Stimulated activated naive CD8-positive, alpha-beta T cell treated with anti-CD3 and anti-CD28 coated beads, Interleukin-15, amount 100 ng/mL, for 72 hours (primary cell): Measurements from ENCODE around the gene TBX3.
A peak's percentile ranks its signal among the peaks of the same experiment; 100 is the strongest.

ENCODE experiments used
- ATAC-seq: fragments of 150-1000 bp; cut with Tn5 transposase; 2 replicates; pipeline ENCODE4 v1.10.0; 2021; ENCODE audit warnings: mild to moderate bottlenecking, moderate library complexity
- DNase-seq, 2 donors: peaks; one replicate each; pipeline ENCODE4 v3.0.0; 2021 to 2022
- H3K27ac Mint-ChIP-seq, 2 donors: one replicate each; pipeline ENCODE4 v1.8.0; 2022; ENCODE audit warnings: mild to moderate bottlenecking in 2 of 2, mixed read lengths in 2 of 2, moderate library complexity in 2 of 2
- H3K27me3 Mint-ChIP-seq: one replicate; pipeline ENCODE4 v1.8.0; 2022; ENCODE audit warnings: mixed read lengths
- H3K4me1 Mint-ChIP-seq: one replicate; pipeline ENCODE4 v1.8.0; 2022; ENCODE audit warnings: mild to moderate bottlenecking, mixed read lengths
- H3K4me3 Mint-ChIP-seq, 2 donors: one replicate each; pipeline ENCODE4 v1.8.0; 2022; ENCODE audit warnings: mild to moderate bottlenecking in 2 of 2, mixed read lengths in 2 of 2, moderate library complexity in 1 of 2
- H3K9me3 Mint-ChIP-seq, 2 donors: one replicate each; pipeline ENCODE4 v1.8.0; 2022; ENCODE audit warnings: mixed read lengths in 2 of 2

The TBX3 gene

GRCh38 chr12:114700392-114701103 is 16.6 kb upstream of the TBX3 start:
- DNase-seq, result no peak
- ATAC-seq, result no peak
- Mint-ChIP-seq H3K4me1 (no peaks in the 10 kb centered on the region), H3K9me3 (no peaks in the 10 kb centered on the region), H3K4me3 (no peak overlapping the region), H3K27ac (no peak overlapping the region), H3K27me3 (peaks cover 90% of the 10 kb centered on the region)

DNA sequence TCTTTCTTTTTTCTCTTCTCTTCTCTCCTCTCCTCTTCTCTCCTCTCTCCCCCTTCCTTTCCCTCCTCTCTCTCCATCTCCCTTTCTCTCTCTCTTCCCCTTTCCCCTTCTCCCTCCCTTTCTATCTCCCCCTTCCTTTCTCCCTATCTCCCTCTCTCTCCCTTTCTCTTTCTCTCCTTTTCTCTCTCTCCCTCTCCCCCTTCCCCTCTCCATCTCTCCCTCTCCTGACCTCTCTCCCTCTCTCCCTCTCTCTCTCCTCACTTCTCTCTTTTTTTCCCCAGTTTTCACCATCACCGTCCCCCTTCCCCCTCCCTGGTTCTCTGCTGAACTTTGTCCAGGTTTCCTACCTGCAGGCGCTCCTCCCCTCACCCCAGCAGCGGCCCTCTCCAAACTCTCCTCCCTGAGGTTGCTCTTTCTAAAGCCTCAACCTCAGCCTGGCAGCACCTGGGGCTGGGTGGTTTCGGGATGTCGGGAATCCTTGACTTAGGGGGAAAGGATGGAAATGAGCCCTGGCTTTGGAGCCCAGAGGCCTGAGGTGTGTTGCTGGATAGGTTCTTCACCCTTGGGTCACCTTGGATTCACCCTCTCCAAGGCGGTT is 14.7 kb upstream of the TBX3 start:
- Mint-ChIP-seq H3K27ac (no peak overlapping the region), H3K4me1 (no peaks in the 10 kb centered on the region), H3K27me3 (peaks cover 100% of the 10 kb centered on the region), H3K4me3 (no peak overlapping the region), H3K9me3 (no peaks in the 10 kb centered on the region)
- ATAC-seq, result no peak
- no peak for DNase-seq

GRCh38 chr12:114697741-114698565 is 14.0 kb upstream of the TBX3 start:
- peaks cover 100% of the 10 kb centered on the region for H3K27me3 Mint-ChIP-seq
- H3K9me3 Mint-ChIP-seq, result no peaks in the 10 kb centered on the region
- no peak for ATAC-seq
- H3K27ac Mint-ChIP-seq, result no peak overlapping the region
- H3K4me3 Mint-ChIP-seq, result no peak overlapping the region
- no peak for DNase-seq
- H3K4me1 Mint-ChIP-seq, result no peaks in the 10 kb centered on the region

GRCh38 chr12:114697243-114697716 is 13.3 kb upstream of the TBX3 start:
- Mint-ChIP-seq H3K27ac (no peak overlapping the region), H3K4me3 (no peak overlapping the region), H3K4me1 (no peaks in the 10 kb centered on the region), H3K9me3 (no peaks in the 10 kb centered on the region), H3K27me3 (peaks cover 100% of the 10 kb centered on the region)
- no peak for ATAC-seq
- no peak for DNase-seq

GRCh38 chr12:114696443-114697242 is 12.7 kb upstream of the TBX3 start:
- Mint-ChIP-seq H3K27ac (no peak overlapping the region), H3K27me3 (peaks cover 100% of the 10 kb centered on the region), H3K4me3 (no peak overlapping the region), H3K9me3 (no peaks in the 10 kb centered on the region), H3K4me1 (no peaks in the 10 kb centered on the region)
- no peak for DNase-seq
- ATAC-seq, result no peak

DNA sequence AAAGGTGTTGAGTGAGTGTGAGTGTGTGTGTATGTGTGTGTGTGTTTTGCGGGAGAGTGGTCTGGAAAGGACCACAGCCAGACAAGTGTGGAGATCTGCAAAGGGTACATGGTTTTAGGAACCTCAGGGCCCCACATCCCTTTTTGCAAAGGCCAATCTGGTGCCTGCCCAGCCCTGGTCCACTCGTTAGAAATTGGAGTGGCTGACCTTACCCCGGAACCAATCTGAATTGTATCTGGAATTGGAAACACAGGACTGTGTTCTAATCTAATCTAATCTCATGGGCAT is 11.3 kb upstream of the TBX3 start:
- no peak for DNase-seq
- H3K4me3 Mint-ChIP-seq, result no peak overlapping the region
- H3K27me3 Mint-ChIP-seq, result peaks cover 100% of the 10 kb centered on the region
- H3K9me3 Mint-ChIP-seq, result no peaks in the 10 kb centered on the region
- no peak overlapping the region for H3K27ac Mint-ChIP-seq
- H3K4me1 Mint-ChIP-seq, result no peaks in the 10 kb centered on the region
- ATAC-seq, result no peak

DNA sequence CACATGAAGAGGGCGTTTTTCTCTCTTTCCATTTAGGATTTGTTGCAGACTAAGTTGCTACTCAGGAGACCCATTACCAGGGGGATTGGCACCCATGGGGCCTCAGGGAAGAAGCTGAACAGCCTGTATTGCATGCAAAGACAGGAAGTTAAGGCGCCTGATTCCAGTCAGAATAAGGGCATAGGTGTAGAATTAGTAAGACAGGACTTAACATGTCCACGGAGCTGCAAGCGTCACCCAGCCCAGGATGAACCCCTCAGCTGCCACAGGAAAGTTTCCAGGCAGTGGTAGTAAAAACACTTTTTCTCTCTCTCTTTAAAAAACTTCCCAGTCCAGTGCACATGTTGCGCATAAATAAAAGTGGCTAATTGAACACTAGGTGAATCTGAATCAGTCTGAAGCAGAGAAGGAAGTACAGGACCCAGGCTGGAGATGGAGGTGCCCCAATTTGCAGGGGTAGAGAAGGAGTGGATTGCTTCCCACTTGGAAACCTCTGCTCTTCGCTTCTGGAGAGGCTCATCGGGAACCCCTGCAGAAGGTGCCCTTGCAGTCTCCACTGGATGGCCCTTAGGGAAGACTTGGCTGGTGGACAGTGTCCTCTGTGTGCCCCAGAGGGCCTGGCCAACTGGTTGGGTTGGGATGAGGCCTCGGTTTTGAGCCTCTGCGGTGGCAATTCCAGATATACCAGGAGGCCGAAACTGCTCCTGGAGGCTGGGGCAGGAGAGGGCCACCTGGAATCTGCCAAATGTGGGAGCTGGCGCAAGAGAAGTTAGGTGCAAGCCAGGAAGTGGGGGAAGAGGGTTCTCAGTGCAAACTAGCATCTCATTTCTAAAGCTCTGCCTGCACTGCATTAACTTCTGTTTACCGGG is 10.7 kb upstream of the TBX3 start:
- no peaks in the 10 kb centered on the region for H3K4me1 Mint-ChIP-seq
- peaks cover 100% of the 10 kb centered on the region for H3K27me3 Mint-ChIP-seq
- no peak overlapping the region for H3K27ac Mint-ChIP-seq
- ATAC-seq (no peak), DNase-seq (no peak)
- no peaks in the 10 kb centered on the region for H3K9me3 Mint-ChIP-seq
- H3K4me3 Mint-ChIP-seq, result no peak overlapping the region

GRCh38 chr12:114693532-114693931 is 9.6 kb upstream of the TBX3 start:
- Mint-ChIP-seq H3K4me1 (no peaks in the 10 kb centered on the region), H3K27ac (no peak overlapping the region), H3K27me3 (peaks cover 100% of the 10 kb centered on the region), H3K4me3 (no peak overlapping the region), H3K9me3 (no peaks in the 10 kb centered on the region)
- no peak for ATAC-seq
- DNase-seq, result no peak

DNA sequence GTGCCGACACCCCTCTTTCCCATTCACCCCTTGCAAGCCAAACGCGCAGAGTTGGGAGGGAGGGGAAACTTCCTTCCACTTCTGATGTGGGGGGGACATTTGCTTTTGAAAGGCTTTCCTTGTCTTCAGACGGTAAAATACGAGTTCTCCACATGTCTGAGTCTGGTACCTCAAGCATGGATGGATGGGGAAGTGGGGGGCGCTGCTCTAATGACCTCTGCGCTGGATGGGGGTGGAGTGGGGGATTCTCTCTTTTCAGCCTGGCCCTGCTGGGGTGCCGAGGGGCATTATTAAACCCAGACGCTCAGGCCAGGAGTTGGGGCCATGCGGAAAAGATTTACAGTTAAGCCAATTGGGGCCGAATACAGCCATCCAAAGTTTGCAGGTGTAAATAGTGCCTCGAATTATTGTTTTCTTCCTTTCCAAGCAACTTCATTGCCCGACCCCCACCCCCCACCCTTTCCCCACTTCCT is 9.1 kb upstream of the TBX3 start:
- Mint-ChIP-seq H3K27ac (peak overlapping the region in 1 of 2 donors; percentile 42), H3K4me1 (no peaks in the 10 kb centered on the region), H3K4me3 (no peak overlapping the region), H3K9me3 (no peaks in the 10 kb centered on the region), H3K27me3 (peaks cover 100% of the 10 kb centered on the region)
- no peak for DNase-seq
- ATAC-seq, result no peak

GRCh38 chr12:114692186-114693058 is 8.4 kb upstream of the TBX3 start:
- no peak for DNase-seq
- Mint-ChIP-seq H3K4me1 (no peaks in the 10 kb centered on the region), H3K4me3 (no peak overlapping the region), H3K27me3 (peaks cover 100% of the 10 kb centered on the region), H3K27ac (no peak overlapping the region), H3K9me3 (no peaks in the 10 kb centered on the region)
- ATAC-seq, result no peak

- peaks cover 100% of the 10 kb centered on the region for H3K27me3 Mint-ChIP-seq
- H3K9me3 Mint-ChIP-seq, result peaks cover 0 to 3% of the 10 kb centered on the region in 2 donors
- peaks cover 5% of the 10 kb centered on the region for H3K4me1 Mint-ChIP-seq
- no peak overlapping the region for H3K27ac Mint-ChIP-seq
- no peak overlapping the region for H3K4me3 Mint-ChIP-seq
- no peak for DNase-seq
- ATAC-seq, result no peak
Measured at GRCh38 chr12:114691763-114692185, 7.8 kb upstream of the TBX3 start.

DNA sequence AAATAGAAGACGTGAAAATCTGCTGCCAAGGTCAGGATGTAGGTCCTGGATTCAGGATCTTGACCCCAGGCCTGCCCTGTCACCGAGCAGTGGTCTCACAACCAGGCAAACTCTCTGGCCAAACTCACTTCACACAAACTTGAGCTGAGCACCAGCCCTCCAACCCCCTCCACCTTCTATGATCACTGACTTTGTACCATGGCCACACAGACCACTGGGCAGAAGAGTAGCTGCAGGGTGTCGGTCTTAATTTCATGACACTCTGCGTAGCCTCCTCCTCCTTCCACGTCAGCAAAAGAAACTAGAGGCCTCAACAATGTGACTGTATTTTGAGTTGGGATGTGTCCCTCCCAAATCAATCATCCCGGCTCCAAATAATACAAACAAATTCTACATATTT is 7.2 kb upstream of the TBX3 start:
- Mint-ChIP-seq H3K27ac (no peak overlapping the region), H3K4me3 (no peak overlapping the region), H3K9me3 (peaks cover under 1 to 9% of the 10 kb centered on the region in 2 donors), H3K4me1 (peaks cover 11% of the 10 kb centered on the region), H3K27me3 (peaks cover 100% of the 10 kb centered on the region)
- ATAC-seq (no peak), DNase-seq (no peak)

GRCh38 chr12:114690267-114691135 is 6.5 kb upstream of the TBX3 start:
- DNase-seq (no peak), ATAC-seq (no peak)
- H3K27ac Mint-ChIP-seq, result no peak overlapping the region
- peaks cover 100% of the 10 kb centered on the region for H3K27me3 Mint-ChIP-seq
- no peak overlapping the region for H3K4me3 Mint-ChIP-seq
- H3K4me1 Mint-ChIP-seq, result peaks cover 14% of the 10 kb centered on the region
- H3K9me3 Mint-ChIP-seq, result peaks cover 4 to 13% of the 10 kb centered on the region in 2 donors
